NCI-H226 (cell line): ENCODE measurements around the gene POGLUT2.

Experiments used
- DNase-seq: peaks from one replicate; pipeline ENCODE4 v3.0.0-alpha.2; 2015

Gene POGLUT2

DNA sequence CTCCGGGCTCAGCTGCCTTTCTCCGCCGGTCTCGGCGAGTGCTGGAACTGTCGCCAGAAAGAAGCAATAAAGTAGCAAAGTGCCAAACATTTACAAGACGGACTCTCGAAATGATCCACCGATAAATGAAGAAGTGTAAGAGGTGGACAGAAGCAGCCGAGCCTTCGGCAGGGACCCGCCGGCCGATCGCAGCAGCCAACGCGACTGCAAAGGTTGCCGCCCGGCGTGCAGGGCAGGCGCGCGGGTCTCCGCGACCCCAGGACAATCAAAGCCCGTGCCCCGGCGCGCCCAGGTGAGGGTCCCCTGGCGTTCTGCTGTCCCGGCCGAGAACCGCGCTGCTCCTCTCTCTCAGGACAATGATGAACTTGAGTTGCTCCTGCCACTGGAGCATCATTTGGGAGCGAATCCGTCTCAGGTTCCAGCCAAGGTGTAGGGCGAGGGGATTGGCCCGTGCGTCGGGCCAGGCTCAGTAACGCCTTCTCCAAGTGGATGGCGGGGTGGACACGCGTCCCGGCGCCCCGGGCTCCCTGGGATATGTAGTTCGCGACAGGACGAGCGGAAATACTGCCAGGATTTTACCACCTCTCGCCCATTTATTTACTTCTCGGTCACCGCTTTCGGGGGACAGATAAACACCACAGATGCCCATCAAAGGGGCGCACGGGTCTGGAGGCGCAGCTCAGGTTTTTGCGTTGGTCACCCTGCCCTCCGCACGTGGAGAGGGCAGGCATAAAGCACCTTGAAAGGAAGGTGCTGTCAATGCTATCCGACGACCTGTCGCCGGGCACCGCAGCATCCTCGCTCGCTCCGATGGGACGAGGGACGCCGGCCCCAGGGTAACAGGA is at the start of gene POGLUT2, which contains the start of gene BIVM:
Gene POGLUT2 (minus strand): TSS at position 396 of the 845 bp plus-strand sequence. CDS start 306 bp downstream, at position 90.
Gene BIVM (plus strand): TSS at position 539 of the 845 bp plus-strand sequence. CDS start 8,149 bp downstream, outside the sequence.
- DNase-seq = peak; percentile 94

DNA sequence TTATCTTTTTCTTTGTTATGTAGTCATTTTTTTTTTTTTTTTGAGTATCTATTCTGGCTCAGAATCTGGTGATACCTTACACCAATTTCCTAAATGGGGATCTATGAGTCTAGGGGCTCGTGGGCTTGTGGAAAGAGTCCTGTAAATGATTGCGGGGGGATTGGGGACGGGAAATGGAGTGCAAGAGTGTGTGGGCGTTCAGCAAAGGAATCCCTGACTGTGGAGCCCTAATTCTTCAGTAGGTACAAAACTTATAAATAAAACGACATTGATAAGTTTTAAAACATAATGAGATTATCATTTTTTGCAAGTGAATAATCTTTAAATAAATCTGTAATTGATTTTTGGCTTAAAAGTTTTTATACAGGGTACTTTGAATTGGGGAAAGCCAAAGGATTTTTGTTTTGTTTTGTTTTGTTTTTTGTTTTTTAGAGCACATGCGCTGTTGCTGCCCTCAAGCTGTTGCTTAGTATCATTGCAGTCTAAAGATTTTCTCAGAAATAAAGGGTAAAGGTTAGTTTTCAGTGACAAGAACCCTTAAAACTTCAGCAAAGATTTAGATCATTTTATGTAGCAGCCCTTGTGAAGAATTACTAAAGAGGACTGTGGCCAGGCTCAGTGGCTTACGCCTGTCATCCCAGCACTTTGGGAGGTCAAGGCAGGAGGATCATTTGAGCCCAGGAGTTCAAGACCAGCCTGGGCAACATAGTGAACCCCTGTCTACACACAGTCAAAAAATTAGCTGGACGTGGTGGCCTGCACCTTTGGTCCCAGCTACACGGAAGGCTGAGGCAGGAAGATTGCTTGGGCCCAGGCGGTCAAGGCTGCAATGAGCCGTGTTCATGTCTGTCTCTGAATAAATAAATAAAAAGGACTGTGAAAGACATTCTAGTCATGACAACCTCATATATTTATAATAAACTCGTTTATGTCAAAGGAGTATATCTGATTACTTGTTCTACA is 48.8 kb upstream of the POGLUT2 start:
- no peak for DNase-seq

DNA sequence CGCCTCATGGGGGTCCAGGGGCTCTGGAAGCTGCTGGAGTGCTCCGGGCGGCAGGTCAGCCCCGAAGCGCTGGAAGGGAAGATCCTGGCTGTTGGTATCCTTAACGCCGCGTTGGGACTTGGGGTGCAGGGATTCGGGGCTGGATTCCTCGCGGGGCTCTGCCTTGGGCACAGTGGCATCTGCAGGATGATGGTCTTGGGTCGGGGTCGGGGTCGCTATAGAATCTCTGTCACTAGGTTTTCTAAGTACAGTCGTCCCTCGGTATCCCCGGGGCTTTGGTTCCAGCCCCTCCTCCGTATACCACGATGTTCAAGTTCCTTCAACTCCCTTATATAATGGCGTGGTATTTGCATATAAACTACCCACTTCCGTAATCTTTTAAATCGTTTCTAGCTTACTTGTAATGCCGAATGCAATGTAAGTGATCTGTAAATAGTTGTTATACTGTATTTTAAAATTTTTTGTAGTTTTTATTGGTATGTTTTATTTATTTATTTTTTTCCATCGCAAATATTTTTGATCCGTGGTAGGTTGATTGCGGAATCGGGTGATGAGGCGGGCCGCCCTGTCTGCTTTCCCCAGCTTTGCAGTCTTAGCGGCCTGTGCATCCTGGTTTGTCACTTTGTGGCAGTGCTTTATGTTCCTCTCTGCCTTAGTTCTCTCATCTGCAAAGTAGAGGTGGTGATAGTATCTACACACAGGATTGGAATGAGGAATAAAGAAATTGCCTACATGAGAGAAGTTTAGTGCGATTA is 47.7 kb upstream of the POGLUT2 start:
- DNase-seq = no peak

DNA sequence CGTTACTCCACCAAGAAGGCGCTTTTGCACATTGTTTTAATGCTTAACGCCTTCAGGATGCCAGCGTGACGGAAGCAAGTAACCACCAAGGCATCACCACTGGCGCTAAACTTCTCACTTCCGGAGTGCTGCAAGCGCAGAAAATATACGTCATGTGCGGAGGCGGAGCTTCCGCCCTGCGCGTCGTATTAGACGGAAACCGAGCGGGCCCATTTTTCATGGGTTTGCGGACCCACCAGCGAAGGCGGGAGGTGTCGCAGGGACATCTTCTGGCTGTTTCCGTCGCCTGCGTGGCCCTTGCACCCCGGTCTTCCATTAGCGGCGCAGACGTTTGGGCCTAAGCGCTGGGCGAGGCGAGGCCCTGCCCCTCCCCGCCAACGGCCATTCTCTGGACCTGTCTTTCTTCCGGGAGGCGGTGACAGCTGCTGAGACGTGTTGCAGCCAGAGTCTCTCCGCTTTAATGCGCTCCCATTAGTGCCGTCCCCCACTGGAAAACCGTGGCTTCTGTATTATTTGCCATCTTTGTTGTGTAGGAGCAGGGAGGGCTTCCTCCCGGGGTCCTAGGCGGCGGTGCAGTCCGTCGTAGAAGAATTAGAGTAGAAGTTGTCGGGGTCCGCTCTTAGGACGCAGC is 47.0 kb upstream of the POGLUT2 start, which contains the start of gene ERCC5:
Gene ERCC5 (plus strand): TSS at position 403 of the 631 bp plus-strand sequence. CDS start 235 bp downstream, outside the sequence.
- peak; percentile 94 for DNase-seq

DNA sequence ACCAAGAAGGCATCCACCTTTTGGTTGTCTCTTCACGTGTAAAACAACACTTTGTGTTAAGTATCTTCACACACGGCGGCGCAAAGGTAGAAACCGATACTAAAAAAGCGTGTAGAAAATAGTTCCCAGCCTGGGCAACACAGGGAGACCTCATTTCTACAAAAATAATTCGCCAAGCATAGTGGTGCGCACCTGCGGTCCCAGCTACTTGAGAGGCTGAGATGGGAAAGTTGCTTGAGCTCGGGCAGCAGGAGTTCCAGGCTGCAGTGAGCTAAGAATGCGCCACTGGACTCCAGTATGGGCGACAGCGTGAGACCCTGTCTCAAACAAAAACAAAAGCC is 46.5 kb upstream of the POGLUT2 start:
- DNase-seq = no peak

DNA sequence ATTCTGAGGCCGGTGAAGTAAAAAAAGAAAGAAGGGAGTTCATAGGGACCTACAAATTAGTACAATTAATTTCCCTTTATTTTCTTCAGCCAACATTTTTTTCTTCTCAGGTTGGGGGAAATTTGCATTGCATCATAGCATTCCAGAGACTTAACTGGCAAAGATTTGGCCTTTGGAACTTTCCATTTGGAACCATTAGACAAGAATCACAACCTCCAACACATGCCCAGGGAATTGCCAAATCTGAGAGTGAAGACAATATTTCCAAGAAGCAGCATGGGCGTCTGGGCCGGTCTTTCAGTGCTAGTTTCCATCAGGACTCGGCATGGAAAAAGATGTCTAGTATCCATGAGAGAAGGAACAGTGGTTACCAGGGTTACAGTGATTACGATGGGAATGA is 40.7 kb upstream of the POGLUT2 start:
- DNase-seq = peak; percentile 52

DNA sequence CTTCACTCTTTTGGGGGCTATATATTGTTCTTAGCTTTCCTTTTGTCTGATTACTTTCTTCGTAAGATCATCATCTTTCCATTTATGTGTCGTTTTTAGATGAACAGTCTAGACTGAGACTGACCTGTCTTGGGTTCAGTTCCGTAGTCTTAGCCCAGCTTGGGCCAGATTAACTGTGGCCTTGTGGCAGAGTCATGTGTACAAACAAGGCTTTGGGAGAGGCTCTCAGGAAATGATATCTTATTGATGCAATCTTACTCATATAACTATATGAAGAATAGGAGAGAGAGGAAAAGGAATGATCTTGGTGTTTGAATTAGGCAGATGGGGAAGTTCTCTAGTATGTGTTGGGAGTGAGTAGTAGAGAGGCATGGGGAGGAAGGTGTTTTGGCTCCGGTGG is 40.2 kb upstream of the POGLUT2 start:
- no peak for DNase-seq

DNA sequence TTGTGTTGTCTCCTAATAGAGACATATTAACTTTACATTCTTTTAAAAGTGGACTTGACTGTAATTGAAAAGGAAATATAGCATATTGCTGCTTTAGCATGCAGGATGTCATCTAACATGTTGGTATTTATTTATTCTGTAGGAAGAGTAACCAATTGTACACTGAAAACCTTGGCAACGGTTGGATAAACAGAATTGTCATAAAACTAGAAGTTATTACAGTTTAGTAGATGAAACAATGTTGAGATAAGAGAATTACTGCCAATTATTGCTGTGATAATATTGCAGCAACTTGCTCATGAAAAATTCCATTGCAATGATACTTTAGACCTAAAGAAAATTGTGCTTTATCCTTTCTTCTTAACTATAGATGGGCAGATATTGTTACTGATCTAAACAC is 39.5 kb upstream of the POGLUT2 start:
- DNase-seq = no peak

DNA sequence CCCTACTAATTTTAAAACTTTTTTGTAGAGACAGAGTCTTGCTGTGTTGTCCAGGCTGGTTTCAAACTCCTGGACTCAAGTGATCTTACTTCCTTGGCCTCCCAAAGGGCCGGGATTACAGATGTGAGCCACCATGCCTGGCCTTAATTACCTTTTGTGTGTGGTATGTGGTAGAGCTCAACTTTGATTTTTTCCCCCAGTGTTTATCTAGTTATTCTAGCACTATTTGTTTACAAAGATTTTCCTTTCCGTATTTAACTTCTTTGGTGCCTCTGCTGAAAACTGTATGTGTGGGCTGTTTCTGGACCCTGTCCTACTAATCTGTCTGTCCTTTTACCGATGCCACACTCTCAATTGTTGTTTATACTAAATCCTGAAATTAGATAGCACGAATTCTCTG is 37.7 kb upstream of the POGLUT2 start:
- DNase-seq = no peak

DNA sequence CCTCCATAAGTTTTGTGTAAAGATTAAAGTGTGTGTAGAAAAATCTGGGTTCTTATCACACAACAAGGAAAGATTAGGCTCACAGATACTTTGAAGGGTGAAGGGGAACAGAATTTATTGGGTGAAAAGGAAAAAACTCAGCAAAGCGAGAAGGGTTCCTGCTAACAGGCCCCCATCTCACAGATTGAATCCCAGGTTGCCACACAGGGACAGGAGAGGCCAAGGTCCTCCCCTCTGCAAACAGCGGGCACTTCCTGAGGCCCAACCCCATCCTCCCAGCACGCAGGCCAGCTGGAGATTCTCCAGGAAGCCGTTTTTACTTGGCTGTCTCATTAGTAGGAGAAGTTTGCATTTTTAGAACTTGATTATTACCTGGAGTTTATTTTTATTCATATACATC is 31.9 kb upstream of the POGLUT2 start:
- no peak for DNase-seq

DNA sequence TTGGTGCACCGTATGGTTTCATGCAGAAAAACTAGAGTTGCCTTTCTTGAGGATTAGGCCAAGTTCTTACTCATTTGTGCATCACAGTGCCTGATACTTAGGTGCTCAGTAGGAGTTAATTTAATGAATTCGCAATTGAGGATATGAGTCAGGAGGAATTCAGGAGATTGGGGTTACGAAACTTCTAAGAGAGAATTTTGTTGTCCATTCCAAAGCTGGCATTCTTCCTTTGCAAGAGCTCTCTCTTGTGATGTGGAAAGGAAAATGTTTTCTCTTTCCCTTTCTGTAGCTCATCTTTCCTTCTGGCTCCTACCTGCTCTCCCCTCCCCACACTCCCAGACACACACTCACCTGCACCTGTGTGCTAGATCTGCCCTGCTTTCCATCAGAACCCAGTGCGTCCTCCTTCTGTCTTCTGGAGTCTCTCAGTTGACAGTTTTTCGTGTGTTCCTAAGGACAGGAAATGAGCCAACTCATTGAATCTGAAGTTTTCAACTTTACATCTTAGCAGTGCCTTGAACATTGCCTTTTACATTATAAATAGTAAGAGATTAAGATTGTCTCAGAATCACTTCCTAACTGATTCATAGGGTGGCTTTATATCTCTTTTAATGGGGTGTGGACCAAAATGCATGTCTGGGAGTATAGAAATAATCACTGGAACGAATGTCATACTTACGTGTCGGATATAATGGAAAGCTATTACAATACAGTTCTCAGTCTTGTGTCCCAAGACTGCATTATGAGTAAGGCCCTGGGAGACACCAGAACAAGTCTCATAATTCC is 27.3 kb upstream of the POGLUT2 start:
- peak; percentile 92 for DNase-seq

DNA sequence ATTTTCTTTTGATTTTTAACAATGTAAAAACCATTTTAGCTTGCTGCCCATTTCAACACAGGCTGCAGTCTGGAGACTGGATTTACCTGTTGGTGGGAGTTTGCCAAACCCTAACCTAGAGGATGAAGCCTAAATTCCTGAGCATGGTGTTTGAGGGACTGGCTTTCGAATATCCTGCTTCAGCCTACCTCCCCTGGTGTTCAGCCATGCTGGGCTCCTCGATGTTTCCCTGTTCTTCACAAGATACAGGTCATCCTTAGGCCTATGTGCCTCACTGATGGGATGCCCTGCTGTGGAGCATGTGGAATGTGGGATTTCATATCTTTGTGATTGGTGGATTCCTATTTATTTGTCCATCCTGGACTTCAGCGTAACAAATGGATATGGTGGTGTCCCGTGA is 26.6 kb upstream of the POGLUT2 start:
- peak; percentile 38 for DNase-seq

DNA sequence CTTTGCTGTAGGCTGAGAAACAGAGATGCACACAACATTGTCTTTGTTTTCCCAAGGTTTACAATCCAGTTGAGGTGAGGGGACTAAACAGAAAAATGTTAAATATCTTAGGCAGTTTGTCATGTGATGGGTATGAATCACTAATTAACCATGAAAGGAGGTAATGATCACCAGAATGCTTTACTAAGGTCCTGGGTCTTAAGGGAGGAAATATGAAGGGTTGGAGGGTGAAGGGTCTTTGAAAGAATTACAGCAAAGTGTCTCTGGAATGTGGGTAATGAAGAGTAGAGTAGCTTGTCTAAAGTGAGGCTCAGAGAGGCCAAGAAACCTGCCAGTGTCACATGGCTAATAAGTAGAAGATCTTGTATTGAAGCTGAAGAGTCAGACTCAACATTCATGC is 19.1 kb upstream of the POGLUT2 start:
- DNase-seq = no peak

DNA sequence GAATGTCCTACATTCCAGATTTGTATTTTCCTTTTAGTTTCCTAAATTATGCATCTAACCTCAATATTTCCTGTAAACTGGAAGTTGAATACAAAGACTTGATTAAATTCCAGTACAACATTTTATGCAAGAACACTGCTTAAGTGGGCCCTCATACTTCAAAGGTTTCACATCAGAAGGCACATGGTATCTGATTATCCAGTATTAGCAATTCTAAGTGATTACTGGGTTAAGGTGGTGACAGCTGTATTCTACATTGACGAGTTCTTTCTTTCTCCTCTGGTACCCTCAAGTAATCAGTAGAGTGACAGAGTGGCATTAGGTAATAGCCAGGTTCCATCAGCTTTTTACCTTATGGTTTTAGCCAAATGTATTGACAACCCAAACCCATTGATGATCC is 18.5 kb upstream of the POGLUT2 start:
- DNase-seq = no peak

DNA sequence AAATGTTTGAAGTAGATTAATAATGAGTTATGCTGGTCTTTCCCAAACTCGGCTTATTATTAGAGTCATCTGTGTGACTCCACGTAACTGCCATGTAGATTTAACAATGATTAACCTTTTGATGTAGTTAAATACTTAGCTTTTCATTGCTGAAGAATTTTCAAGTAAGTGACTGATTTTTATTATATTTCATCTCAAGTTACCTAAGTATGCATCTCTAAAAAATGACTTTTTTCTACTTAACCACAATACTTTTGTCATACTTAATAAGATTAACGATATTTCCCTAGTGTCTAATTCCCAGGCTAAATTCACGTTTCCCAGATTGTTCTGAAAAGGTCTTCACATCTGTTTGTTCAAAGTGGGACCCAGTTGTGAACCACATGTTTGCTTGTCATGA is 17.9 kb upstream of the POGLUT2 start:
- no peak for DNase-seq

DNA sequence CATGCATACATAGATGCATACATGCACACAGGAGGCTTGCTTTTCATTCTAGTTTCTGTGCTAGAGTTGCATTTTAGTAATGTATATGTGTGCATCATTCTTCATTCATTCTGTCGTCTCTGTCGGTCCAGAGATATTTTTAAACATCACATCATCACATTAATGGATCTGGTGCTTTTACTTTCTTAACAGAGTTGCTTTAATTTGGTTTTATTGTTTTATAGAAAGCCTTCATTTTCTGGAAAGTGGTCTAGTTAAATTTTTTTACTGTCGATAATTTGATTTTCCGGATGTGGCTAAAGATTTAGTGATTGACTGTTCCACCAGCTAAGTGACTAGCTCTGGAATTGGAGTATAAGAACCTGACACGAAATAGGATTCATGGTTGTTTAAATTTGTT is 17.0 kb upstream of the POGLUT2 start:
- no peak for DNase-seq

DNA sequence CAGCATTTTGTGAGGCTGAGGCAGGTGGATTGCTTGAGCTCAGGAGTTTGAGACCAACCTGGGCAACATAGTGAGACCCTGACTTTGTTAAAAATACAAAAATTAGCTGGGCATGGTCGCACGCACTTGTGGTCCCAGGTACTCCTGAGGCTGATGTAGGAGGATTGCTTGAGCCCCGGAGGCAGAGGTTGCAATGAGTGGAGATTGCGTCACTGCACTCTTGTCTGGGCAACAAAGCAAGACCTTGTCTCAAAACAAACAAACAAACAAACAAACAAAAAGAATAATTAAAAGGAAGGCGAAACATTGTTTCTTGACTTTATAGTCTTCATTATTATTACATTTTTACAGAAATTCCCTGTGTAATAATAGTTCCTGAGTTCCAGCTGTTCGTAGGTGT is 16.0 kb upstream of the POGLUT2 start:
- no peak for DNase-seq

DNA sequence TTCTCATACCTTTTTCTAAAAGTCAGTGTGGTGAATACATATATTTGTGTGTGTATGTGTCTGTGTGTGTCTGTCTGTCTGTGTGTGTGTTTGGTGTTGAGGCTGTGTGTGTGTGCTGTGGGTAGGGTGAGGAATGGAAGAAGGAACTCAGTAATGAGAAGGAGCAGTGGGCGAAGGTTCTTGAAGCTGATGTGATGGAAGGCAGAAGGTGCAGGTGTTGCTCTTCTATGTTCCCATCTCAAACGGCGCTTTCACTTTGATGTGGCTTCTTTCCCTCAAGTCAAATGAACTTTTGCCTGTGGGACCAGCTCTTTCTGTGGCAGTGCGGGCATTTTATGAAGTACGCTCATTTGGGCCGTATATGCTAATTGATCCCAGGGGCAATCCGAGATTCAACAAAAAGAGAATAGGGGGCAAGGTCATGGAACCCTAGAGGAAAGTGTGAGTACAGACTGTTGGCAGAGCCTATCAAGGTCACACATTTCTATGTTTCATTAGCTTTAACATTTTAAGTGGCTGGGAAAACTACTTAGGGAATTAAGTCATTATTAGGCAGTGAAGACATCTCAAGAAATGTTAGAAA is 15.3 kb upstream of the POGLUT2 start:
- no peak for DNase-seq

DNA sequence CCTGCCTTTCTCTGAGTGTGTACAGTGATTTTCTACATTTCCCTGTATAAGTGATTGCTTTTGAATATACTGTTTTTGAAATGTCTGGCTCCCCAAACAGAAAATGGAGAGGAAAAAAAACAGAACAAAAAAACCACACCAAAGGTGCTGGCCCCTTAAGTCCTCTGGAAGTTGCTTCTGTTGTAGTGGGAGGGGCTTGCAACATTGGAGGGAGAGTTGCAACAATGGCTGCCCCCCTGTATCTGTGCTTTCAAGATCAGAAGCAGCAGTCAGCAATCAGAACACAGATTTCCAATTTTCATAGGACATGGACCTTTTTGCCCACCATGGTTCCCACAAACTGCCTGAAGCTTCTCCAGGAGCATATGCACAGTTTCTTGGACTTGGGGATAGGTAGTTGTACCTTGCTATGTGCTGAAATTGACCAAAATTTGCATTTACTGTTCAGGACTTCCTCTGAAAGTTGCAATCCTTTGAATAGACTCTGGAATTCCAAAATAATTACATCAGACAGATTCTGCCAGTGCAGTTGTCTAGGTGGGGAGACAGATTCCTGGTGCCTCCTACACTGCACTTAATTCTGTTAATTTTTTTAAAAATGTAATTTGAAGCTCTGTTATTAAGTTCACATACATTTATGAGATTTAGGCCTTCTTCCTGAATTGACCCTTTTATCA is 14.0 kb upstream of the POGLUT2 start:
- DNase-seq = peak; percentile 73

DNA sequence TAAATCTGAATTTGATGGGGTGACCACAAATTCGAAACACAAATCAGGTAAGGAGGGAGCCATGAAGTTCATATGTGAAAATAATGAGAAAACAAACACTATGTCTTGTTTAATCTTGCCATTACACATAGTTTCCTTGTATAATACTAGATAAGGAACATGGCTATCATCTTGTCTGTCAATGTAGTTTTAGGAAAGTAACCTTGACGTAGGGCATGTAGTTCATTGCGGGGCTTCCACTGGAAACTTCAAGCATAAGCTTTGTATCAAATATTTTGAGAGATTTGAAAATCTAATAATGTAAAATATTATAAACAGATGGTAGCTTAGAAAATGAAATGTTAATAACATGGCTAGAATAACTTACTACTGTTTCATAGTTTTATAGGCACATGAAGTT is 8.9 kb upstream of the POGLUT2 start:
- DNase-seq = no peak

DNA sequence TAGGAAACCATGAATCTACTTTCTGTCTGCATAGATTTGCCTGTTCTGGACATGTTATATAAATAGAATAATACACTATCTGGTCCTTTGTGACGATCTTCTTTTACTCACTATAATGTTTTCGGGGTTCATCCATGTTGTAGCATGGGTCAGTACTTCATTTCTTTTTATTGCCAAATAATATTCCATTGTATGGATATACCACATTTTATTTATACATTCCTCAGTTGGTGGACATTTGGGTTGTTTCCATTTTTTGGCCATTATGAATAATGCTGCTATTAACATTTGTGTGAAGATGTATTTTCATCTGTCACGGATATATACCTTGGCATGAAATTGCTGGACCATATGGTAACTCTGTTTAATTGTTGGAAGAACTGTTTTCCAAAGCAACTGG is 6.9 kb upstream of the POGLUT2 start:
- DNase-seq = no peak
